ENCODE results near the gene SIPA1L3. TPM values are rescaled to one million over a fixed set of nuclear protein-coding genes. Genes with fewer than 3 reads are reported as not detected.

The SIPA1L3 gene
- total RNA-seq, 2 experiments from 2014 or later, result 15.5 to 17.7 TPM

DNA sequence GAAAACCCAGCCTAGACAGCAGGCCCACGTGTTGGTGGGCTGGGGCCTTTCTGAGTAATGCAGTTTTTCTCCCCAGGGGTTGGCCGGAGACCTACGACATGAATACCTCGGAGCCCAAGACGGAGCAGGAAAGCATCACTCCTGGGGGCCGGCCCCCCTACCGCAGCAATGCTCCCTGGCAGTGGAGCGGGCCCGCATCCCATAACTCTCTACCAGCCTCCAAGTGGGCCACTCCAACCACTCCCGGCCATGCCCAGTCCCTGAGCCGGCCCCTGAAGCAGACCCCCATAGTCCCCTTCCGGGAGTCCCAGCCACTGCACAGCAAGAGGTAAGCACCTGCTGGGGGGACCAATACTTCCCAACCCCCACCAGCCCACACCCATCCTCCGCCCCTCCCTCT is 234.1 kb downstream of the SIPA1L3 start:
- Mint-ChIP-seq H3K27me3 (no peaks in the 10 kb centered on the region), H3K4me3 (no peak overlapping the region), H3K9me3 (no peaks in the 10 kb centered on the region), H3K36me3 (ENCODE audit: low read depth) (peaks cover 32% of the 10 kb centered on the region), H3K4me1 (ENCODE audit: low read depth) (no peaks in the 10 kb centered on the region), H3K27ac (no peak overlapping the region)
- intact Hi-C loops (cut with DNase I, micrococcal nuclease), result loop anchor here in 1 of 2 experiments (5.0 kb wide), 1 partner anchor 239 kb away; no protein-coding TSS in a partner anchor
- Histone ChIP-seq H3K36me3 (ENCODE audit: insufficient read depth, low read length) (no peaks in the 10 kb centered on the region), H3K27me3 (ENCODE audit: control insufficient read depth in 1 of 2, insufficient read depth in 2 of 2, low read length in 2 of 2) (no peaks in the 10 kb centered on the region), H3K27ac (ENCODE audit: low read depth in 1 of 2, low read length in 2 of 2) (no peak overlapping the region), H3K4me3 (ENCODE audit: low read length) (no peak overlapping the region), H3K9me3 (ENCODE audit: control insufficient read depth in 1 of 2, insufficient read depth in 1 of 2, low read length in 2 of 2) (no peaks in the 10 kb centered on the region), H3K4me1 (ENCODE audit: insufficient read depth, low read length) (no peaks in the 10 kb centered on the region)
- CTCF ChIA-PET, result no interaction called here
- no peak for ATAC-seq (ENCODE audit: poor library complexity)
- TF ChIP-seq, protein P1, sequence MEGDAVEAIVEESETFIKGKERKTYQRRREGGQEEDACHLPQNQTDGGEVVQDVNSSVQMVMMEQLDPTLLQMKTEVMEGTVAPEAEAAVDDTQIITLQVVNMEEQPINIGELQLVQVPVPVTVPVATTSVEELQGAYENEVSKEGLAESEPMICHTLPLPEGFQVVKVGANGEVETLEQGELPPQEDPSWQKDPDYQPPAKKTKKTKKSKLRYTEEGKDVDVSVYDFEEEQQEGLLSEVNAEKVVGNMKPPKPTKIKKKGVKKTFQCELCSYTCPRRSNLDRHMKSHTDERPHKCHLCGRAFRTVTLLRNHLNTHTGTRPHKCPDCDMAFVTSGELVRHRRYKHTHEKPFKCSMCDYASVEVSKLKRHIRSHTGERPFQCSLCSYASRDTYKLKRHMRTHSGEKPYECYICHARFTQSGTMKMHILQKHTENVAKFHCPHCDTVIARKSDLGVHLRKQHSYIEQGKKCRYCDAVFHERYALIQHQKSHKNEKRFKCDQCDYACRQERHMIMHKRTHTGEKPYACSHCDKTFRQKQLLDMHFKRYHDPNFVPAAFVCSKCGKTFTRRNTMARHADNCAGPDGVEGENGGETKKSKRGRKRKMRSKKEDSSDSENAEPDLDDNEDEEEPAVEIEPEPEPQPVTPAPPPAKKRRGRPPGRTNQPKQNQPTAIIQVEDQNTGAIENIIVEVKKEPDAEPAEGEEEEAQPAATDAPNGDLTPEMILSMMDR (IDR thresholded peaks at IDR 0.05), result no peak
- no peak for DNase-seq
- POLR2A ChIA-PET, result no interaction called here

DNA sequence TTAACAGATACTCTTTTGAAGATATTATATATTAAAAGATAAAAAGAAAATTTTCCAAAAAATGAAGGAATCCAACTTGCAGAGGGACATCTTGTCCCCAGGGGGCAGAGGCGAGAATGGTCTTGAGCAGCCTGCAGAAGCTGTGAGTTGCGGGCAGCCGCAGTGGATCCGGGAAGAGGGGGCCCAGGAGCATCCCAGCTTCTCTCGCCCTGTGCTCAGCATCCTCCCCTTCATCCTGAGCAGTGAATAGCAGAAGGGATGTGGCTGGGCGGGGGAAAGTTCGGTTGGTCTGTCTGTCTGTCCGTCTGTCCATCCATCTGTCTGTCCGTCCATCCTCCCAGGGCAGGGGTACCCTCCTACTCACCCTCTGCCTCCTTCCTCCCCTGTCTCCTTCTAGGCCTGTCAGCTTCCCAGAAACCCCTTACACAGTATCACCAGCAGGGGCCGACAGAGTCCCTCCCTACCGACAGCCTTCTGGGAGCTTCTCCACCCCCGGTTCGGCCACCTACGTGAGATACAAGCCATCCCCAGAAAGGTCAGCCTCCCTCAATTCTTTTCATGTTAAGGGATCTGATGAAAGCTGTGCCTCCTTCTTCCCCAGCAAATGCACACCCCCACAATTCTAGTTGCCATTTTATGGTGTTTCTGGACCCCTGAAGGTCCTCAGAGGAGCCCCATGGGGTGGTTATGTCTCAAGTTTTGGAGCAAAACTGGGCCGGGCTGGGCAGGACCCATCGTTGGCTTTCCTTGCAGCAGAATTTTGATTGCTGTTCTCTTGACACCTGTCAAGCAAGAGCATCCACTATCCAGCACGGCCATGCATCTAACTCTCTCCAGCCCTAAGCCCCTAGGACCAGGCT is 235.4 kb downstream of the SIPA1L3 start:
- POLR2A ChIA-PET, result no interaction called here
- CTCF ChIA-PET, result interaction anchor here (0.8 to 2.8 kb wide), 4 partner anchors 11 to 240 kb away, joined by 3 to 13 read pairs (median 4); partner anchors contain the start of gene WDR87
- intact Hi-C loops (cut with DNase I, micrococcal nuclease), result loop anchor here in 1 of 2 experiments (5.0 kb wide), 1 partner anchor 240 kb away; no protein-coding TSS in a partner anchor

DNA sequence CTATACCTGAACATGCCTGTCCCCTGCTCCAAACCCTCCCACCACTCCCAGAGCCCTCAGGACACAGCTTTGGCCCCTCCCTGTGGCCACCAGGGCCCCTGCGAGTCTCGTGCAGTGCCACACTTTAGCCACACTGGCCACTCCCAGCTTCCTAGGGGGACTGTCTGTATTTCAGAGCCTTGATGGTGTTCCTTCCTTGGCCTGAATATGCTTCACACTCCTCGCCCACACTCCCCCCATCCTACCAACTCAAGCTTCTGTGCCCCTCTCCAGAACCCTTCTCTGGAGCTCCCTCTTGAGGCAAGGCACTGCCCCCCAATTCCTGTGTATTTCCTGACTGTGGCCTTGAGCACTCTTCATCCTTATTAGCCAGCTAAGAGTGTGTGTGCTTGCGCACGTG is 236.8 kb downstream of the SIPA1L3 start:
- Mint-ChIP-seq H3K36me3 (ENCODE audit: low read depth) (peaks cover 37% of the 10 kb centered on the region), H3K27me3 (no peaks in the 10 kb centered on the region), H3K9me3 (no peaks in the 10 kb centered on the region), H3K27ac (no peak overlapping the region), H3K4me1 (ENCODE audit: low read depth) (no peaks in the 10 kb centered on the region), H3K4me3 (no peak overlapping the region)
- CTCF ChIA-PET, result interaction anchor here (0.9 to 2.8 kb wide), 2 partner anchors 16 to 241 kb away, joined by 5 to 13 read pairs; no protein-coding TSS in a partner anchor
- ATAC-seq (ENCODE audit: poor library complexity), result no peak
- Histone ChIP-seq H3K4me3 (ENCODE audit: low read length) (no peak overlapping the region), H3K4me1 (ENCODE audit: insufficient read depth, low read length) (no peaks in the 10 kb centered on the region), H3K27ac (ENCODE audit: low read depth in 1 of 2, low read length in 2 of 2) (no peak overlapping the region), H3K27me3 (ENCODE audit: control insufficient read depth in 1 of 2, insufficient read depth in 2 of 2, low read length in 2 of 2) (no peaks in the 10 kb centered on the region), H3K36me3 (ENCODE audit: insufficient read depth, low read length) (no peaks in the 10 kb centered on the region), H3K9me3 (ENCODE audit: control insufficient read depth in 1 of 2, insufficient read depth in 1 of 2, low read length in 2 of 2) (no peaks in the 10 kb centered on the region)
- intact Hi-C loops (cut with DNase I, micrococcal nuclease), result loop anchor here (2.0 to 5.0 kb wide), 2 partner anchors 241 to 242 kb away; no protein-coding TSS in a partner anchor
- DNase-seq, result peak in 1 of 14 experiments; percentile 5
- POLR2A ChIA-PET, result no interaction called here
- TF ChIP-seq, protein P1 (IDR thresholded peaks at IDR 0.05), result no peak

More for the DNA sequence above, 235.4 kb downstream of the SIPA1L3 start:
- no peaks in the 10 kb centered on the region for H3K36me3 ChIP-seq (ENCODE audit: insufficient read depth, low read length)
- ATAC-seq (ENCODE audit: poor library complexity) (peak; percentile 58), DNase-seq (peak in 10 of 14 experiments; percentile 9 to 47 (median 22))
- no peak overlapping the region for H3K4me3 ChIP-seq (ENCODE audit: low read length)
- Mint-ChIP-seq H3K9me3 (no peaks in the 10 kb centered on the region), H3K4me1 (ENCODE audit: low read depth) (no peaks in the 10 kb centered on the region), H3K36me3 (ENCODE audit: low read depth) (peaks cover 32% of the 10 kb centered on the region), H3K27ac (no peak overlapping the region), H3K27me3 (no peaks in the 10 kb centered on the region), H3K4me3 (no peak overlapping the region)
- no peaks in the 10 kb centered on the region for H3K4me1 ChIP-seq (ENCODE audit: insufficient read depth, low read length)
- no peaks in the 10 kb centered on the region for H3K9me3 ChIP-seq (ENCODE audit: control insufficient read depth in 1 of 2, insufficient read depth in 1 of 2, low read length in 2 of 2)
- TF ChIP-seq, protein P1 (IDR thresholded peaks at IDR 0.05), result peak; percentile 47
- no peak overlapping the region for H3K27ac ChIP-seq (ENCODE audit: low read depth in 1 of 2, low read length in 2 of 2)
- H3K27me3 ChIP-seq (ENCODE audit: control insufficient read depth in 1 of 2, insufficient read depth in 2 of 2, low read length in 2 of 2), result no peaks in the 10 kb centered on the region
